ENCODE results near the gene RACK1.

The RACK1 gene

GRCh38 chr5:181259283-181259682 lies 15.6 kb upstream of the RACK1 start:
- peak overlapping the region; percentile 95 to 100 (median 98) for H3K4me3 Mint-ChIP-seq
- TF ChIP-seq CTCF (IDR thresholded peaks at IDR 0.05; ENCODE audit: unreplicated experiment in 3 of 3) = no peak
- H3K27ac Mint-ChIP-seq = peak overlapping the region; percentile 19 to 99 (median 53)
- H3K36me3 Mint-ChIP-seq (ENCODE audit: low read depth) = peaks cover 29% of the 10 kb centered on the region
- H3K9me3 Mint-ChIP-seq = no peaks in the 10 kb centered on the region
- H3K4me1 Mint-ChIP-seq = peaks cover 61% of the 10 kb centered on the region
- H3K27me3 Mint-ChIP-seq (ENCODE audit: low read depth) = no peaks in the 10 kb centered on the region

- Mint-ChIP-seq H3K9me3 (no peaks in the 10 kb centered on the region), H3K4me3 (peak overlapping the region; percentile 95 to 100 (median 98)), H3K27ac (peak overlapping the region in 2 of 3 experiments; percentile 13 to 53), H3K4me1 (peaks cover 56% of the 10 kb centered on the region), H3K36me3 (ENCODE audit: low read depth) (peaks cover 28% of the 10 kb centered on the region), H3K27me3 (ENCODE audit: low read depth) (no peaks in the 10 kb centered on the region)
- TF ChIP-seq CTCF (IDR thresholded peaks at IDR 0.05; ENCODE audit: unreplicated experiment in 3 of 3) = no peak
Observed at GRCh38 chr5:181258576-181258975, 14.9 kb upstream of the RACK1 start.

- peak overlapping the region in 1 of 3 experiments; percentile 44 for H3K27ac Mint-ChIP-seq
- TF ChIP-seq CTCF (IDR thresholded peaks at IDR 0.05; ENCODE audit: unreplicated experiment in 3 of 3) = no peak
- no peak overlapping the region for H3K4me3 Mint-ChIP-seq
- no peaks in the 10 kb centered on the region for H3K27me3 Mint-ChIP-seq (ENCODE audit: low read depth)
- peaks cover 35% of the 10 kb centered on the region for H3K36me3 Mint-ChIP-seq (ENCODE audit: low read depth)
- H3K9me3 Mint-ChIP-seq = no peaks in the 10 kb centered on the region
- H3K4me1 Mint-ChIP-seq = peaks cover 60% of the 10 kb centered on the region
Observed at GRCh38 chr5:181255836-181256578, 12.3 kb upstream of the RACK1 start.

GRCh38 chr5:181255276-181255675 lies 11.6 kb upstream of the RACK1 start:
- H3K9me3 Mint-ChIP-seq = no peaks in the 10 kb centered on the region
- H3K4me3 Mint-ChIP-seq = no peak overlapping the region
- peak overlapping the region in 1 of 3 experiments; percentile 44 for H3K27ac Mint-ChIP-seq
- no peaks in the 10 kb centered on the region for H3K27me3 Mint-ChIP-seq (ENCODE audit: low read depth)
- H3K4me1 Mint-ChIP-seq = peaks cover 57% of the 10 kb centered on the region
- TF ChIP-seq CTCF (IDR thresholded peaks at IDR 0.05; ENCODE audit: unreplicated experiment in 3 of 3) = no peak
- H3K36me3 Mint-ChIP-seq (ENCODE audit: low read depth) = peaks cover 39% of the 10 kb centered on the region

- peaks cover 9% of the 10 kb centered on the region for H3K36me3 Mint-ChIP-seq (ENCODE audit: low read depth)
- no peaks in the 10 kb centered on the region for H3K27me3 Mint-ChIP-seq (ENCODE audit: low read depth)
- H3K27ac Mint-ChIP-seq = peak overlapping the region; percentile 94 to 99 (median 99)
- no peaks in the 10 kb centered on the region for H3K9me3 Mint-ChIP-seq
- no peak for TF ChIP-seq CTCF (IDR thresholded peaks at IDR 0.05; ENCODE audit: unreplicated experiment in 3 of 3)
- H3K4me1 Mint-ChIP-seq = peaks cover 48% of the 10 kb centered on the region
- H3K4me3 Mint-ChIP-seq = peak overlapping the region; percentile 84 to 98 (median 95)
Observed at GRCh38 chr5:181248277-181248676, 4.6 kb upstream of the RACK1 start.
